Measurements from ENCODE around the gene TASL. TPM values are rescaled to one million over a fixed set of nuclear protein-coding genes. Genes with fewer than 3 reads are reported as not detected.
"Not testable (repeated sequence)": the region's sequence is repeated elsewhere in the genome, so short reads cannot be mapped to it uniquely, and the experiment has no call there.

Gene TASL
- total RNA-seq, 3 donors from 2014 or later (not counting 1 experiment from before 2014, with no cell fraction given) = 2.2 to 4.7 (median 4.0) TPM

DNA sequence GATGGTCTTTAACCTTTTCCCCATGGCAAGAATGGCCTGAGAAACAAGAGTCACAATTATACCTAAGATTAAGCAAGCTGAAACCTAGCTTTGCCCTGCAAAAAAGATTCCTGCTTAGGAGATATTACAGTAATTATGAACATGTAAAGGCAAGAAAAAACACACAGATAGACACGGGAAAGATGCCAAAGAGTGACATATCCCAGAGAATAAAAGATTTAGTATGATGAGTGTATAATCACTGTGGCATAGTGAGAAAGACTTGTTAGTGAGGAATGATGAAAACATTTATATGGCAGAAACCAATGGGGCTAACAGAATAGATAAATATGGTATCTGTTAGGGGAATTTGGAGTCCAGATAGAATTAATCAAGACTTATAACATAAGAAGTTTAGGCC, 29.6 kb upstream of the TASL start:
- H3K27ac ChIP-seq (ENCODE audit: low read length) = no peak overlapping the region
- no peaks in the 10 kb centered on the region for H3K4me1 Mint-ChIP-seq
- H3K27me3 ChIP-seq (ENCODE audit: control insufficient read depth, insufficient read depth, low read length) = no peaks in the 10 kb centered on the region
- 56% methylated on average over 1 of the region's 1 CpG for WGBS (ENCODE audit: insufficient coverage)
- no peak overlapping the region for H3K27ac Mint-ChIP-seq
- no peak for TF ChIP-seq CTCF (IDR thresholded peaks at IDR 0.05)
- no peak overlapping the region for H3K4me3 ChIP-seq (ENCODE audit: low read length)
- H3K36me3 Mint-ChIP-seq = no peaks in the 10 kb centered on the region
- DNase-seq (no peak), ATAC-seq (no peak)
- H3K9me3 ChIP-seq (ENCODE audit: control insufficient read depth, insufficient read depth, low read length) = no peaks in the 10 kb centered on the region
- no peak overlapping the region for H3K4me3 Mint-ChIP-seq
- no peaks in the 10 kb centered on the region for H3K9me3 Mint-ChIP-seq
- H3K27me3 Mint-ChIP-seq (ENCODE audit: low read depth in 2 of 2) = no peaks in the 10 kb centered on the region
- intact Hi-C loops (cut with micrococcal nuclease) = no loop called here
- no peaks in the 10 kb centered on the region for H3K36me3 ChIP-seq (ENCODE audit: control insufficient read depth, insufficient read depth, low read length)
- no peaks in the 10 kb centered on the region for H3K4me1 ChIP-seq (ENCODE audit: control insufficient read depth, insufficient read depth, low read length)

GRCh38 chrX:30600269-30601176, 23.0 kb upstream of the TASL start:
- H3K36me3 ChIP-seq (ENCODE audit: control insufficient read depth, insufficient read depth, low read length); H3K9me3 Mint-ChIP-seq; intact Hi-C loops (cut with micrococcal nuclease); H3K27me3 ChIP-seq (ENCODE audit: control insufficient read depth, insufficient read depth, low read length); H3K9me3 ChIP-seq (ENCODE audit: control insufficient read depth, insufficient read depth, low read length); H3K4me3 Mint-ChIP-seq; H3K27ac ChIP-seq (ENCODE audit: low read length); H3K4me1 Mint-ChIP-seq; DNase-seq; H3K36me3 Mint-ChIP-seq; H3K27ac Mint-ChIP-seq; H3K4me3 ChIP-seq (ENCODE audit: low read length); H3K4me1 ChIP-seq (ENCODE audit: control insufficient read depth, insufficient read depth, low read length); H3K27me3 Mint-ChIP-seq (ENCODE audit: low read depth in 2 of 2): not testable (repeated sequence)
- WGBS (ENCODE audit: insufficient coverage) = 10% methylated on average over 2 of the region's 15 CpGs
- peak in 2 of 3 donors; percentile 28 to 34 for ATAC-seq

DNA sequence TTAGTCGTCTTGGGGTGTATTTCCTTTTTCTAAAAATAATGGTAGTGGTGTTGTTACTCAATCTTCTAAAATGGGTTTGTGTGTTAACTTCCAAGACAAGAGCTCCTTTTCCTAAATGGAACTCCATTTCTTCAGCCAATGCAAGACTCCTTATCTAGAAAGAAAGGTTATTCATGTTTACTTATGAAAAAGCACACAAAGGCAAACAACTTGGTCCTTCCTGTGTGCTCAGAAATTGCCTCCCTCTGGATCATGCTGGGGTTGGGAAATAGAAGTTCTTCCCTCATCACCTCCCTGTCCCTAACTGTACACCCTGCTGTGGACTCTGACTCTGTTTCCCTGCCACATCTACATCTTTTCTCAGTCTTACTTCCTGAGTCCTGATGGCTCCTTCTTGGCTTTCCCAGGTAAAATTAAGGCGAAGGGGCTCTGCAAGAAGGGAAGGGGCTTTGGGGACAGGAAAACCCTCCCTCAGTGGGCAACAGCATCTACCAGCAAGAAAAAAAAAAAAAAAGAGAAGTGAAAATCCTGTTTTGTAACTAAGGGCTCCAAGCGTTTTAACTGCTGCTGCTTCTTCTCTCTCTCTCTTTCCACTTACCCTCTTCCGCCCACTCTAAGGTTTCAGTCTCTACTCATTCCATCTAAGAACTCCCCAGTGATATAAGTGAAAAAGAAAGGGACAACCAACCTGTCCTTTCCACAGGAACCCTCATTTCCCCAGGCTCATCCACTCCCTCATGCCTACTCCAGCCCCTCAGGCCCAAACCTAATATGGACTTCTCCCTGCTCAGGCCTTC, 19.8 kb upstream of the TASL start:
- Histone ChIP-seq H3K9me3 (ENCODE audit: control insufficient read depth, insufficient read depth, low read length) (no peaks in the 10 kb centered on the region), H3K4me1 (ENCODE audit: control insufficient read depth, insufficient read depth, low read length) (peaks cover 3% of the 10 kb centered on the region), H3K4me3 (ENCODE audit: low read length) (no peak overlapping the region), H3K36me3 (ENCODE audit: control insufficient read depth, insufficient read depth, low read length) (no peaks in the 10 kb centered on the region), H3K27ac (ENCODE audit: low read length) (no peak overlapping the region), H3K27me3 (ENCODE audit: control insufficient read depth, insufficient read depth, low read length) (no peaks in the 10 kb centered on the region)
- Mint-ChIP-seq H3K4me3 (no peak overlapping the region), H3K36me3 (no peaks in the 10 kb centered on the region), H3K9me3 (no peaks in the 10 kb centered on the region), H3K27me3 (ENCODE audit: low read depth in 2 of 2) (peaks cover 0 to 6% of the 10 kb centered on the region in 2 donors), H3K27ac (no peak overlapping the region), H3K4me1 (no peaks in the 10 kb centered on the region)
- ATAC-seq (no peak), DNase-seq (no peak)
- intact Hi-C loops (cut with micrococcal nuclease) = no loop called here
- WGBS (ENCODE audit: insufficient coverage) = 29% methylated on average over 1 of the region's 4 CpGs
- TF ChIP-seq CTCF (IDR thresholded peaks at IDR 0.05) = no peak
